Thoracic aorta (tissue), 2 donors: Measurements from ENCODE around the gene GLIPR1L1. TPM values are rescaled to one million over a fixed set of nuclear protein-coding genes. Genes with fewer than 3 reads are reported as not detected.

Source experiments
- ATAC-seq: fragments of 150-250 bp; one replicate; pipeline ENCODE4 v1.8.0; 2017; ENCODE audit warnings: low read depth; ENCODE audit not compliant: insufficient number of reproducible peaks, low FRiP score
- DNase-seq: peaks from one replicate; pipeline ENCODE4 v3.0.0-alpha.2; 2020; ENCODE audit warnings: low spot score
- H3K27ac ChIP-seq, 2 donors: fragments of 200-600 bp; sonication (generic); 1 replicate in 1 of 2; 2 replicates in 1 of 2; pipeline ENCODE4 v1.5.1; 2016; ENCODE audit warnings: mild to moderate bottlenecking in 2 of 2, moderate library complexity in 2 of 2
- H3K27me3 ChIP-seq: fragments of 200-600 bp; sonication (generic); replicated peaks from 2 replicates; pipeline ENCODE4 v1.6.0; 2016; ENCODE audit warnings: mild to moderate bottlenecking; ENCODE audit not compliant: insufficient read depth
- H3K36me3 ChIP-seq: fragments of 200-600 bp; sonication (generic); one replicate; pipeline ENCODE4 v1.5.1; 2016
- H3K4me1 ChIP-seq, 2 donors: fragments of 200-600 bp; sonication (generic); 1 replicate in 1 of 2; 2 replicates in 1 of 2; pipeline versions ENCODE4 v1.5.1 to v1.6.0; 2016; ENCODE audit warnings: low read depth in 2 of 2, mild to moderate bottlenecking in 1 of 2; ENCODE audit not compliant: control insufficient read depth in 1 of 2
- H3K4me3 ChIP-seq: fragments of 200-600 bp; sonication (generic); 2 replicates; pipeline ENCODE4 v1.5.1; 2016; ENCODE audit warnings: mild to moderate bottlenecking
- H3K9me3 ChIP-seq: fragments of 200-600 bp; sonication (generic); 2 replicates; pipeline ENCODE4 v1.5.1; 2016
- CTCF ChIP-seq: fragments of 200-600 bp; sonication (generic); IDR thresholded peaks from one replicate; pipeline ENCODE4 v1.5.1; 2019; ENCODE audit warnings: antibody characterized with exemption
- total RNA-seq, 2 donors: library from RNA; depleted of rRNA; stranded (reverse); fragments of >200 nt; gene quantifications; one replicate each; pipeline versions ENCODE4 v1.1.0 to v1.2.3, GENCODE V29; 2016

The GLIPR1L1 gene
- total RNA-seq, 2 donors from 2014 or later, result not detected

GRCh38 chr12:75294797-75295196 lies 39.7 kb upstream of the GLIPR1L1 start:
- DNase-seq (no peak), ATAC-seq (no peak)
- no peak for TF ChIP-seq CTCF
- H3K4me3 ChIP-seq, result no peak overlapping the region
- no peaks in the 10 kb centered on the region for H3K36me3 ChIP-seq
- no peak overlapping the region for H3K27ac ChIP-seq
- H3K4me1 ChIP-seq, result no peaks in the 10 kb centered on the region
- H3K9me3 ChIP-seq, result no peaks in the 10 kb centered on the region
- no peaks in the 10 kb centered on the region for H3K27me3 ChIP-seq

- TF ChIP-seq CTCF, result no peak
These were observed 32.2 kb upstream of the GLIPR1L1 start for GRCh38 chr12:75302225-75302624.

GRCh38 chr12:75302781-75303180 lies 31.7 kb upstream of the GLIPR1L1 start:
- no peak for DNase-seq
- no peak for ATAC-seq
- no peaks in the 10 kb centered on the region for H3K9me3 ChIP-seq
- no peaks in the 10 kb centered on the region for H3K27me3 ChIP-seq
- no peak overlapping the region for H3K4me3 ChIP-seq
- no peak overlapping the region for H3K27ac ChIP-seq
- TF ChIP-seq CTCF, result no peak
- peaks cover 9% of the 10 kb centered on the region for H3K36me3 ChIP-seq
- H3K4me1 ChIP-seq, result no peaks in the 10 kb centered on the region

More at GRCh38 chr12:75302225-75302624, 32.2 kb upstream of the GLIPR1L1 start:
- H3K4me1 ChIP-seq, result no peaks in the 10 kb centered on the region
- no peaks in the 10 kb centered on the region for H3K9me3 ChIP-seq
- no peak overlapping the region for H3K27ac ChIP-seq
- DNase-seq (no peak), ATAC-seq (no peak)
- no peaks in the 10 kb centered on the region for H3K27me3 ChIP-seq
- peaks cover 9% of the 10 kb centered on the region for H3K36me3 ChIP-seq
- H3K4me3 ChIP-seq, result no peak overlapping the region

- no peak for TF ChIP-seq CTCF
- H3K27ac ChIP-seq, result no peak overlapping the region
- no peak for ATAC-seq
- DNase-seq, result no peak
- no peaks in the 10 kb centered on the region for H3K27me3 ChIP-seq
- H3K4me3 ChIP-seq, result no peak overlapping the region
- no peaks in the 10 kb centered on the region for H3K9me3 ChIP-seq
- no peaks in the 10 kb centered on the region for H3K4me1 ChIP-seq
- peaks cover 9% of the 10 kb centered on the region for H3K36me3 ChIP-seq
These were observed 28.8 kb upstream of the GLIPR1L1 start for GRCh38 chr12:75305412-75306332.

- DNase-seq, result no peak
- Histone ChIP-seq H3K4me3 (no peak overlapping the region), H3K27me3 (no peaks in the 10 kb centered on the region), H3K9me3 (no peaks in the 10 kb centered on the region), H3K27ac (no peak overlapping the region), H3K4me1 (no peaks in the 10 kb centered on the region), H3K36me3 (peaks cover 6% of the 10 kb centered on the region)
- ATAC-seq, result no peak
- TF ChIP-seq CTCF, result no peak
These were observed 26.2 kb upstream of the GLIPR1L1 start for GRCh38 chr12:75308279-75308678.
